PC-9 (cell line): ENCODE data around the gene COL25A1.

Experiments
- EZH2 ChIP-seq: fragments of 200-600 bp; sonication (generic); IDR thresholded peaks from 2 replicates; pipeline ENCODE4 v1.8.0; 2017; ENCODE audit warnings: antibody characterized with exemption, low read depth
- TF ChIP-seq, protein P1 (sequence below): fragments of 200-600 bp; sonication (generic); conservative IDR thresholded peaks from 2 replicates; pipeline ENCODE4 v1.6.1; 2017; ENCODE audit warnings: mixed run types, antibody characterized with exemption, mild to moderate bottlenecking, moderate library complexity

DNA sequence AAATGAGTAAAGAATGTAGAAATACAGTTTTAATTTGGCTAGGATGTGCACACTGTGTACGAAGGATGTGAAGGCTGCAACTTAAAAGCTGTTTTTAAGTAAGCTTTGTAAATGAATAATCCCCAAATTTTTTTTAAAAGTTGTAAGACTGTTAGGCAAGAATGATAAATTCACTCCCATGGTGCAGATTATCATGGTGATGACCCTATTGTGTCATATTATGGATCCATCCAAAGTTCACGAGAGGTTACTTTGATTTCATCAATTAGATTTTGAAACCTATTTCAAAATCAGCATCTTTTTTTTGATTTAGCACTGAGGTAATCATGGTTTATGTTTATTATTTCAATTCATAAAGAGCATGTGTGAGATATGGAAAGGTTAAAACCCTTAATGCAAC lies 476.7 kb downstream of the COL25A1 start:
- TF ChIP-seq, protein P1, sequence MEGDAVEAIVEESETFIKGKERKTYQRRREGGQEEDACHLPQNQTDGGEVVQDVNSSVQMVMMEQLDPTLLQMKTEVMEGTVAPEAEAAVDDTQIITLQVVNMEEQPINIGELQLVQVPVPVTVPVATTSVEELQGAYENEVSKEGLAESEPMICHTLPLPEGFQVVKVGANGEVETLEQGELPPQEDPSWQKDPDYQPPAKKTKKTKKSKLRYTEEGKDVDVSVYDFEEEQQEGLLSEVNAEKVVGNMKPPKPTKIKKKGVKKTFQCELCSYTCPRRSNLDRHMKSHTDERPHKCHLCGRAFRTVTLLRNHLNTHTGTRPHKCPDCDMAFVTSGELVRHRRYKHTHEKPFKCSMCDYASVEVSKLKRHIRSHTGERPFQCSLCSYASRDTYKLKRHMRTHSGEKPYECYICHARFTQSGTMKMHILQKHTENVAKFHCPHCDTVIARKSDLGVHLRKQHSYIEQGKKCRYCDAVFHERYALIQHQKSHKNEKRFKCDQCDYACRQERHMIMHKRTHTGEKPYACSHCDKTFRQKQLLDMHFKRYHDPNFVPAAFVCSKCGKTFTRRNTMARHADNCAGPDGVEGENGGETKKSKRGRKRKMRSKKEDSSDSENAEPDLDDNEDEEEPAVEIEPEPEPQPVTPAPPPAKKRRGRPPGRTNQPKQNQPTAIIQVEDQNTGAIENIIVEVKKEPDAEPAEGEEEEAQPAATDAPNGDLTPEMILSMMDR: no peak
- no peak for TF ChIP-seq EZH2
